GM18907 (cell line): Measurements from ENCODE around the gene WDR90.
A peak's percentile ranks its signal among the peaks of the same experiment; 100 is the strongest.

Source experiments
- ATAC-seq: cut with Tn5 transposase; IDR thresholded peaks from one replicate; pipeline ENCODE4 v1.9.1; 2021; ENCODE audit warnings: mild to moderate bottlenecking, moderate library complexity; ENCODE audit not compliant: unreplicated experiment

The WDR90 gene

DNA sequence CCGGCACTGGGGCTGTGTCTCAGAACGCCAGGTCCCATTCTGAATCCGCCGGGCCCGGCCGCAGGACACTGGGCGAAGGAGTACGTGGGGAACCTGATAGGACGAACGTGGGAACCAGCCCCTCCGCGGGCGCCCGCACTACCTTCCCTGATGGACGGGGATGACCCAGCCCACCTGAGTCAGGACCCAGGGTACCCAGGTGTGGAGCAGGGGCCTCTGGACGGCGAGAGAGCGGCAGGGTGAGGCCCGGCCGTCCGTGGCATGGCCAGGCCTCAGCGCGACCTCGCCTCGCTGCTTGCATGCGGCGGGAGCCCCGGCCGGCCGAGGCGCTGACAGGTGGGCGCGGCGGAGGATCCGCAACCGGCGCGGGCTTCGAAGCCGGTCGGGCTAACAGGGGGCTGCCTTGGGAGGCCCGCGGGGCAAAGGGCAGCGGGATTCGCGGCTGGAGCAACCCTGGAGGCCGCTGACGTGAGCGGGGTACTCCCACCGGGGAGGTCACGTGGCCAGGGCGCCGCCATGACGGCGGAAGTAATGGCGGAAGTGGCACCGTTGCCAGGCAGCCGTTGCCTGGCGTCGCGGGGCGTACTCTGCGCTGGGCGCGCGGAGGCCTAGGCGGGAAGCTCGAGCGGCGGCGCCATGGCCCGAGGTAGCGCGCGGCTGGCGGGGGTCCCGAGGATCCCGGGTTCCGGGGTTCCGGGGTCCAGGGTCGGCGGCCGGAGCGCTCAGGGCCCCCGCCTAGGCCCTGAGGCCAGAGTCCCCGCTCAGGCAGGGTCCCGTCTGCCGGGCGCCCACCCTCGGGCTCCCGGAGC is at the start of gene WDR90:
WDR90 (plus strand) TSS at position 585 of the 809 bp plus-strand sequence; CDS start at position 637, 52 bp downstream.
- ATAC-seq = peak; percentile 51

DNA sequence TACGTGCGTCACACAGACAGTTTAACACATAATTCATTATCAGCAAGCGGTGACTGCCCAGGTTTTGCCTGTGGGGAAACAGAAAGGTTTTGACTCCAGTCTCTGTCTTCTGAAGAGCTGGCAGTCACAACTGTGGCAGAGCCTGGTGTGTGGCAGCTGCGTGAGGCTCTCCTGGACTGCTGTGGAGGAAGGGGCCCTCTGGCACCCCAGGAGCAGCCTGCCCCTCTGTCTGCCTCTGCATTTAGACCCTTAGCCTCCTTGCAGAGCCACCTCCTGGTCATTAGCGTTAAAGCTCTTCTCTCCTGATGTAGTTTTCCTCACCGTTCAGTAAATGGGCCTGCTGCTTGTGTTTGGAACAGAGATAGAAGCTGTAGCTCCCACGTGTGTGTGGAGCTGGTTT is 48.4 kb upstream of the WDR90 start:
- no peak for ATAC-seq

GRCh38 chr16:603933-604332 is 45.2 kb upstream of the WDR90 start:
- no peak for ATAC-seq

GRCh38 chr16:606656-607307 is 42.4 kb upstream of the WDR90 start:
- no peak for ATAC-seq

DNA sequence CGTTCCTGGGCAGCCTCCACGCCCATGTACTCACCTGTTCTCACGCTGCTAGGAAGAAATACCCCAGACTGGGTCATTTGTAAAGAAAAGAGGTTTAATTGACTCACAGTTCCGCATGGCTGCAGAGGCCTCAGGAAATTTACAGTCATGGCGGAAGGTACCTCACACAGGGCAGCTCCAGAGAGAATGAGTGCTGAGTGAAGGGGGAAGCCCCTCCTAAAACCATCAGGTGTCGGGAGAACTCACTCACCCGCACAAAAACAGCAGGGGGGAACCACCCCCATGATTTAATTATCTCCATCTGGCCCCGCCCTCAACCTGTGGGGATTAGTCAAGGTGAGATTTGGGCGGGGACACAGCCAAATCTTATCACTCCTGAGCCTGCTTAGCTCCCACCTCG is 41.1 kb upstream of the WDR90 start:
- ATAC-seq = no peak

DNA sequence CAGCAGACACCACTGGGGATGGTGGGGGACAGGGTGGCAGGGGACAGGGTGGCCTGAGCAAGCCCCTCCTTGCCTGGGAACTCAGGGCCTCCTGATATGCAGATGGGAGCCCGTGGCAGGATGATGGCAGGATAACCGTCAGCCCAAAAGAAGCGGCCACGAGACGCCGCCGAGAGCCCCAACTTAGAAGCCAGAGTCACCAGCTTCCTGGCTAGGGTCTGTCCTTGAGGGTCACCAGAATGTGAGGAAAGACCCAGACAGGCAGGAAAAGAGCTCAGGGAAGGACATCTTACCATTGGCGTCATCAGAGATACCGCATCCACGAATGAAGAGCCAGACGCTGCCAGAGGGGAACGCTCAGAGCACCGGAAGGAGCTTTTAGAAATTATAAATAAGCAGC is 39.8 kb upstream of the WDR90 start:
- ATAC-seq = no peak

DNA sequence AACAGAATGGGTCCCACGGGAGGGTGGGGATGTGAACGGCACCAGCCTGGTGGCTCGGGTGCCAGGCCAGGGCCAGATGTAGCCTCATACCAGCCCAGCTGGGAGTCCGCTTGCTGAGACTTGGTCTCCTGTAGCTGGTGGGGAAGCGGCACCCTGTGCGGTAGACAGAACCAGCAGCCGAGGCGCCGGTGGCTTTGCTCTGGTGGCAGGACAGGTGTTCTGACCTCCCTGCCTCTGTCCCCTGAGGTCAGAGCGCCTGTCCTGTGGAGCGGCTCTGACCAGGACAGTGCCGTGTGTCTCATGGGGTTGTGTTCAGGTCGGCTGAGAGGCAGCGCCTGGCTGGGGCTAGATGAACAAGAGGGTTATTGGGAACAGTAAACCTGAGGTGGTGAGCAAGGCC is 39.2 kb upstream of the WDR90 start:
- ATAC-seq = no peak

- no peak for ATAC-seq
Measured at GRCh38 chr16:610513-611381, 38.4 kb upstream of the WDR90 start.

DNA sequence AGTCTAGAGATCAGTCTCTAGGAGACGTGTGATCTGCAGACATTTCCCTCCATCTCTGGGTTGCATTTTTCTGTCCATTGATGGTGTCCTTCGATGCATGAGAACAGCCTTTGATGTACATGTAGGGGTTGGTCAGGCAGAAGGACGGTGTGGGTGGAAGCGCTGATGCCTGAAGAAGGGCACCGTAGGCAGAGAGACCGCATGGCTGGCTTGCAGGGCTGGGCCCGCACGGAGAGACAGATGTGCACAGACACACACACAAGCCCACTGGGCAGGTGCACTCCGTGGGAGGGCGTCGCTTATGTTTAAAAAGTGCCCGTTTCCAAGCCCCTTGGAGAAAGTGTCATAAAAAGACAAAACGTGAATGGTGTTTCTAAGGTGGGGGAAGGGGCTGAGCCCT is 34.0 kb upstream of the WDR90 start:
- ATAC-seq = no peak

- ATAC-seq = no peak
Measured at GRCh38 chr16:616733-617586, 32.2 kb upstream of the WDR90 start.

DNA sequence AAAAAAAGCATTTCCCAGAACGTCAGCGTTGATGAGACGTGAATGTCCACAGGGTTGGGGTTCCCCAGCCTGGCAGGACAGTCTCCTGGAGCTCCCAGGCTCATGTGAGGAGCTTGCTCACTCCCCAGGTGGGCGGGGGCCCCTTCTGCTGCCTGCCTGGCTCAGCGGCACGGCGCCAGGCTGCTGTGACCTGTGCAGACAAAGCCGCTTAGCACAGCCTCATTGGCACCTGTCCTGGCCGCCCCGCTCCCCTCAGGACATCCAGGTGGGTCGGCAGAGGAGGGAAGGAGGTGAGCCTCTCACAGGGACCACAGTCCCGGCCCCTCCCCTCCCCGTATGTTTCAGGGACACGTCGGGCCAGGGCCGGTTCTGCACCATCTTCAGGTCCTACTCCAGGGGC is 31.3 kb upstream of the WDR90 start:
- ATAC-seq = no peak

GRCh38 chr16:619476-620100 is 29.6 kb upstream of the WDR90 start:
- ATAC-seq = no peak

GRCh38 chr16:620700-621525 is 28.3 kb upstream of the WDR90 start:
- no peak for ATAC-seq

DNA sequence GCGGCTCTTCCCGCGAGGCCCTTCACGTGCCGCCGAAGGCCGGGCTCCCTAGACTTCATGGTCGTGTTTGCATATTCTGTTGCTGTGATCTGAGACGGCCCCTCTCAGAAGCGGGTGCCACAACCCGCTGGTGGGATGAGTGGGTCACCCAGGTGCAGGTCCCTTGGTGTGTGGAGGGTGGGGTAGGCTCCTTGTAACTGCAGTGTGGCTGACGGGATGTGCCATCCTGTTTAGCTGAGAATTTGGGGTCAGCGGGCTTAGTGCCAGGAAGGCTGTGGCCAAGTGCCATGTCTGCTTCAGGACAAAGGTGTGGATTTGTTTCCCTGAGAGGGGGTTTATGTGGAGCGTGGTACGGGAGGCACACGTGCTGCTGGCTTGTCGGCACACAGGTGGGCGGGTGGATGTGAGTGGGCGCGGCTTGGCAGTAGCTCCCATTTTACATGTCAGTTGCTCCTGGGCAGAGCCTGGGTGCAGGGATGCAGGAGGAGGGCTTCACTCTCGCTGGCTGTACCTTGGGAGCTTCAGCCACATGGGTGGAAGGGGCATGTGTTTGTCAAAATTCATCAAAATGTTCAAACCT is 27.5 kb upstream of the WDR90 start:
- ATAC-seq = no peak

- no peak for ATAC-seq
Measured at GRCh38 chr16:622920-623280, 26.3 kb upstream of the WDR90 start.

GRCh38 chr16:624526-625070 is 24.6 kb upstream of the WDR90 start:
- ATAC-seq = no peak

DNA sequence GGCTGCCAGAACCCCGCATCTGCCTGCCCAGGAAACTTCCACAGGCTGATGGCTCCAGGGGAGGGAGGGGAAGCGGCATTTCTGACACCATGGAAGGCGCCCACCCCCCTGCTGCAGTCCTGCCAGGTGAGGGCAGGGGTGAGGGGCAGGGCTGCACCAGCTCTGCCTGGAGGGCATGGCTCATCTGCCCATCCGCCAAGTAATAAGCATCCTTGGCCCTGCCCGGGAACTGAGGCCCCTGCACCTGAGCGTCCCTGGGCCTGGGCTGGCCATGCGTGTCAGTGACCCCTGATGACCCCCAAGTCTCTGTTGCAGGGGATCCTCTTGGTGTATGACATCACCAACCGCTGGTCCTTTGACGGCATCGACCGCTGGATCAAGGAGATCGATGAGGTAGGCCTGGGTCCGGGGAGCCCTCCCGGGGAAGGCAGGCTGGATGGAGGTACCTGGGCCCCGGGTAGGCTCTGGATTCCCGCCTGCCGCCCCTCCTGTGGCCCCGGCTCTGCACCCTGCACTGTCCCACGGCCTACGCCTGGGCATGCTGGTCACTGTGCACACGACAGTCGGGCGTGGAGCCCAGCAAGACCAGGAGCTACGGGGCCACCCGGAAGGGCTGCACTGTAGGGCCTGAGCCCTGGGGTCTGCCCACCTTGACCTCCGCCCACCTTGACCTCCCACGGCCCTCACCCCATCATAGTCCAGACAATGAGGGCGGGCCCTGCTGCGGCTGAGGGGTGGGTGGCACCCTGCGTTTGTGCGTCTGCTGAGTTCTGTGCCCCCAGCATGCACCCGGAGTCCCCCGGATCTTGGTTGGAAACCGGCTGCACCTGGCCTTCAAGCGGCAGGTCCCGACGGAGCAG is 23.8 kb upstream of the WDR90 start:
- no peak for ATAC-seq
